Liver (tissue), 9 donors: Measurements from ENCODE around the gene NFIX. TPM values are rescaled to one million over a fixed set of nuclear protein-coding genes. Genes with fewer than 3 reads are reported as not detected.

Experiments used
- DNase-seq: peaks from one replicate; pipeline ENCODE4 v3.0.0-alpha.2; 2017; ENCODE audit warnings: low spot score
- H3K27ac ChIP-seq, 2 donors: one replicate each; pipeline ENCODE4 v1.7.0; 2013; ENCODE audit warnings: inconsistent platforms in 2 of 2, low read length in 2 of 2, control low read depth in 1 of 2, low read depth in 1 of 2, mild to moderate bottlenecking in 1 of 2
- H3K27me3 ChIP-seq, 4 donors: one replicate each; pipeline versions ENCODE4 v1.6.1 to v1.7.0; 2013; ENCODE audit warnings: low read length in 3 of 4, inconsistent platforms in 1 of 4, mild to moderate bottlenecking in 1 of 4, moderate library complexity in 1 of 4; ENCODE audit not compliant: control insufficient read depth in 4 of 4, insufficient read depth in 4 of 4
- H3K36me3 ChIP-seq, 4 donors: one replicate each; pipeline versions ENCODE4 v1.6.1 to v1.7.0; 2013; ENCODE audit warnings: low read length in 3 of 4, mild to moderate bottlenecking in 3 of 4, low read depth in 1 of 4, moderate library complexity in 1 of 4; ENCODE audit not compliant: control insufficient read depth in 4 of 4, insufficient read depth in 3 of 4
- H3K4me1 ChIP-seq, 4 donors: one replicate each; pipeline versions ENCODE4 v1.6.1 to v1.7.0; 2013; ENCODE audit warnings: low read length in 3 of 4, mild to moderate bottlenecking in 3 of 4, moderate library complexity in 1 of 4; ENCODE audit not compliant: control insufficient read depth in 4 of 4, insufficient read depth in 4 of 4
- H3K4me3 ChIP-seq, 3 donors: one replicate each; pipeline versions ENCODE4 v1.6.1 to v1.7.0; 2013; ENCODE audit warnings: low read length in 3 of 3, control low read depth in 1 of 3, low read depth in 1 of 3, mild to moderate bottlenecking in 1 of 3
- H3K9ac ChIP-seq, 2 donors: one replicate each; pipeline ENCODE4 v1.7.0; 2013; ENCODE audit warnings: low read length in 2 of 2, mild to moderate bottlenecking in 2 of 2, moderate library complexity in 2 of 2, control low read depth in 1 of 2, low read depth in 1 of 2
- H3K9me3 ChIP-seq, 4 donors: one replicate each; pipeline versions ENCODE4 v1.6.1 to v1.7.0; 2013; ENCODE audit warnings: low read length in 3 of 4; ENCODE audit not compliant: control insufficient read depth in 4 of 4
- ATF3 ChIP-seq: IDR thresholded peaks from 2 replicates; pipeline ENCODE4 v1.6.1; 2016; ENCODE audit warnings: antibody characterized with exemption
- EGR1 ChIP-seq, 2 donors: IDR thresholded peaks; 2 replicates each; pipeline ENCODE4 v1.6.1; 2016 to 2018; ENCODE audit warnings: antibody characterized with exemption in 2 of 2, low read depth in 2 of 2
- FOXA1 ChIP-seq: IDR thresholded peaks from 2 replicates; pipeline ENCODE4 v1.6.1; 2016; ENCODE audit warnings: antibody characterized with exemption
- FOXA2 ChIP-seq: IDR thresholded peaks from 2 replicates; pipeline ENCODE4 v1.6.1; 2016; ENCODE audit warnings: antibody characterized with exemption
- GABPA ChIP-seq, 2 donors: IDR thresholded peaks in 1 of 2; conservative IDR thresholded peaks in 1 of 2; 2 replicates each; pipeline ENCODE4 v1.6.1; 2016; ENCODE audit warnings: antibody characterized with exemption in 2 of 2, mild to moderate bottlenecking in 1 of 2, moderate library complexity in 1 of 2
- HNF4G ChIP-seq: IDR thresholded peaks from 2 replicates; pipeline ENCODE4 v1.6.1; 2016; ENCODE audit warnings: antibody characterized with exemption
- JUND ChIP-seq, 2 donors: IDR thresholded peaks; 2 replicates each; pipeline ENCODE4 v1.6.1; 2016; ENCODE audit warnings: antibody characterized with exemption in 2 of 2
- NR2F2 ChIP-seq: IDR thresholded peaks from 2 replicates; pipeline ENCODE4 v1.6.1; 2016; ENCODE audit warnings: antibody characterized with exemption
- RAD21 ChIP-seq, 2 donors: IDR thresholded peaks; 2 replicates each; pipeline ENCODE4 v1.6.1; 2016; ENCODE audit warnings: antibody characterized with exemption in 2 of 2, mild to moderate bottlenecking in 2 of 2
- RXRA ChIP-seq, 2 donors: IDR thresholded peaks; 2 replicates each; pipeline ENCODE4 v1.6.1; 2017 to 2018; ENCODE audit warnings: antibody characterized with exemption in 2 of 2, mild to moderate bottlenecking in 1 of 2
- SP1 ChIP-seq: IDR thresholded peaks from 2 replicates; pipeline ENCODE4 v1.6.1; 2018; ENCODE audit warnings: antibody characterized with exemption, mild to moderate bottlenecking
- YY1 ChIP-seq: IDR thresholded peaks from 2 replicates; pipeline ENCODE4 v1.6.1; 2016; ENCODE audit warnings: antibody characterized with exemption, mild to moderate bottlenecking
- ZBTB33 ChIP-seq: IDR thresholded peaks from 2 replicates; pipeline ENCODE4 v1.6.1; 2016; ENCODE audit warnings: antibody characterized with exemption
- WGBS: extraction: QIAGEN DNeasy Blood & Tissue Kit; methylation state at CpG from one replicate; pipeline ENCODE4 v1.1.7; 2013; 5-methylcytosine and 5-hydroxymethylcytosine counted together
- polyA plus RNA-seq, 2 donors: library from polyadenylated mRNA; stranded (reverse) in 1 of 2; unstranded in 1 of 2; fragments of 200-250 nt in 1 of 2; fragments of >200 nt in 1 of 2; fragmentation: Nextera tagmentation in 1 of 2; extraction: Ambion mirVana in 1 of 2; gene quantifications; one replicate each; pipeline versions ENCODE4 v1.2.1 to v1.2.3, GENCODE V29; 2013 to 2015
- total RNA-seq, 2 donors: library from RNA; depleted of rRNA; stranded (reverse); fragments of >200 nt; gene quantifications; one replicate each; pipeline ENCODE4 v1.2.3, GENCODE V29; 2014
- TF ChIP-seq, protein P1 (sequence below): IDR thresholded peaks from 2 replicates; pipeline ENCODE4 v1.6.1; 2016; ENCODE audit warnings: antibody characterized with exemption
- TF ChIP-seq, protein P2 (sequence below): fragments of 150-350 bp; IDR thresholded peaks from 2 replicates; pipeline ENCODE4 v1.5.1; 2017; ENCODE audit warnings: improper control_type of control experiment, low read depth, low read length; ENCODE audit not compliant: missing input control
- donor health status: healthy.
- donor health status: healthy.
- donor health status: healthy.
- donor health status: healthy.
- donor health status: healthy.

NFIX gene
- total and polyA plus RNA-seq, 4 donors, result 3.3 to 18.4 (median 12.6) TPM

- no peaks in the 10 kb centered on the region for H3K9me3 ChIP-seq
- WGBS, result 90% methylated on average over 5 of the region's 5 CpGs
- no peak for DNase-seq
- no peak overlapping the region for H3K4me3 ChIP-seq
- no peak overlapping the region for H3K9ac ChIP-seq
- no peak for TF ChIP-seq YY1
- TF ChIP-seq GABPA (IDR thresholded peaks at IDR 0.05 in 1 of 2, conservative IDR thresholded peaks at IDR 0.05 in 1 of 2), result no peak
- TF ChIP-seq EGR1 (IDR thresholded peaks at IDR 0.05; ENCODE audit: low read depth in 2 of 2), result no peak
- TF ChIP-seq JUND (IDR thresholded peaks at IDR 0.05), result no peak
- TF ChIP-seq FOXA1, result no peak
- TF ChIP-seq, protein P1, sequence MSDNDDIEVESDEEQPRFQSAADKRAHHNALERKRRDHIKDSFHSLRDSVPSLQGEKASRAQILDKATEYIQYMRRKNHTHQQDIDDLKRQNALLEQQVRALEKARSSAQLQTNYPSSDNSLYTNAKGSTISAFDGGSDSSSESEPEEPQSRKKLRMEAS, result no peak
- no peak for TF ChIP-seq ATF3
- TF ChIP-seq, protein P2, sequence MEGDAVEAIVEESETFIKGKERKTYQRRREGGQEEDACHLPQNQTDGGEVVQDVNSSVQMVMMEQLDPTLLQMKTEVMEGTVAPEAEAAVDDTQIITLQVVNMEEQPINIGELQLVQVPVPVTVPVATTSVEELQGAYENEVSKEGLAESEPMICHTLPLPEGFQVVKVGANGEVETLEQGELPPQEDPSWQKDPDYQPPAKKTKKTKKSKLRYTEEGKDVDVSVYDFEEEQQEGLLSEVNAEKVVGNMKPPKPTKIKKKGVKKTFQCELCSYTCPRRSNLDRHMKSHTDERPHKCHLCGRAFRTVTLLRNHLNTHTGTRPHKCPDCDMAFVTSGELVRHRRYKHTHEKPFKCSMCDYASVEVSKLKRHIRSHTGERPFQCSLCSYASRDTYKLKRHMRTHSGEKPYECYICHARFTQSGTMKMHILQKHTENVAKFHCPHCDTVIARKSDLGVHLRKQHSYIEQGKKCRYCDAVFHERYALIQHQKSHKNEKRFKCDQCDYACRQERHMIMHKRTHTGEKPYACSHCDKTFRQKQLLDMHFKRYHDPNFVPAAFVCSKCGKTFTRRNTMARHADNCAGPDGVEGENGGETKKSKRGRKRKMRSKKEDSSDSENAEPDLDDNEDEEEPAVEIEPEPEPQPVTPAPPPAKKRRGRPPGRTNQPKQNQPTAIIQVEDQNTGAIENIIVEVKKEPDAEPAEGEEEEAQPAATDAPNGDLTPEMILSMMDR, result no peak
- TF ChIP-seq FOXA2, result no peak
- TF ChIP-seq HNF4G, result no peak
- TF ChIP-seq SP1, result no peak
- TF ChIP-seq ZBTB33, result no peak
- no peak for TF ChIP-seq RAD21 (IDR thresholded peaks at IDR 0.05)
- no peak for TF ChIP-seq RXRA (IDR thresholded peaks at IDR 0.05)
- peaks cover 0 to 5% (median 0%) of the 10 kb centered on the region in 4 donors for H3K4me1 ChIP-seq
- H3K27ac ChIP-seq, result no peak overlapping the region
- peaks cover 0 to 24% (median 2%) of the 10 kb centered on the region in 4 donors for H3K36me3 ChIP-seq
- H3K27me3 ChIP-seq, result no peaks in the 10 kb centered on the region
Measured at GRCh38 chr19:13073263-13073662, 78.0 kb downstream of the NFIX start.

- H3K4me3 ChIP-seq, result no peak overlapping the region
- no peak overlapping the region for H3K27ac ChIP-seq
- no peaks in the 10 kb centered on the region for H3K27me3 ChIP-seq
- peaks cover 0 to 5% (median 0%) of the 10 kb centered on the region in 4 donors for H3K4me1 ChIP-seq
- WGBS, result 81% methylated on average over 4 of the region's 4 CpGs
- H3K9me3 ChIP-seq, result no peaks in the 10 kb centered on the region
- peaks cover 0 to 26% (median 2%) of the 10 kb centered on the region in 4 donors for H3K36me3 ChIP-seq
- H3K9ac ChIP-seq, result no peak overlapping the region
- DNase-seq, result no peak
- no peak for TF ChIP-seq YY1
- TF ChIP-seq, protein P2, result no peak
- no peak for TF ChIP-seq RAD21 (IDR thresholded peaks at IDR 0.05)
- TF ChIP-seq NR2F2, result no peak
Measured at GRCh38 chr19:13074378-13074777, 79.1 kb downstream of the NFIX start.
